HG03095 (cell line): Measurements from ENCODE around the gene HOXC6.
"Not testable (repeated sequence)": the region's sequence is repeated elsewhere in the genome, so short reads cannot be mapped to it uniquely, and the experiment has no call there.

Experiments
- ATAC-seq: cut with Tn5 transposase; IDR thresholded peaks from one replicate; pipeline ENCODE4 v1.9.1; 2021; ENCODE audit warnings: moderate library complexity; ENCODE audit not compliant: unreplicated experiment

The HOXC6 gene

GRCh38 chr12:54079115-54079514, 50.9 kb downstream of the HOXC6 start:
- ATAC-seq: not testable (repeated sequence)
